Fibroblast of pulmonary artery (primary cell): ENCODE data around the gene DNTTIP2.
"Not testable (repeated sequence)": the region's sequence is repeated elsewhere in the genome, so short reads cannot be mapped to it uniquely, and the experiment has no call there.

Experiments used
- DNase-seq: peaks from one replicate; pipeline ENCODE4 v3.0.0-alpha.2; 2010; ENCODE audit warnings: low read depth
- H3K4me3 ChIP-seq: replicated peaks from 2 replicates; pipeline ENCODE4 v1.5.1; 2011; ENCODE audit warnings: low read depth, mild to moderate bottlenecking, control low read depth, low read length, moderate library complexity
- CTCF ChIP-seq: IDR thresholded peaks from 2 replicates; pipeline ENCODE4 v1.5.1; 2011; ENCODE audit warnings: mild to moderate bottlenecking, control low read depth, low read length, inconsistent platforms; ENCODE audit errors: missing control alignments

Gene DNTTIP2

GRCh38 chr1:93878889-93879586 is at the start of gene DNTTIP2:
Gene DNTTIP2 (minus strand): TSS chr1:93879206. CDS start chr1:93879148, 58 bp downstream.
- TF ChIP-seq CTCF: no peak
- peak within 1 kb of the TSS; percentile 93 for H3K4me3 ChIP-seq
- peak; percentile 92 for DNase-seq

GRCh38 chr1:93925206-93925605 is 46.2 kb upstream of the DNTTIP2 start:
- no peak overlapping the region for H3K4me3 ChIP-seq
- no peak for DNase-seq
- no peak for TF ChIP-seq CTCF

GRCh38 chr1:93919780-93920179 is 40.8 kb upstream of the DNTTIP2 start:
- TF ChIP-seq CTCF: no peak
- H3K4me3 ChIP-seq: no peak overlapping the region
- no peak for DNase-seq

GRCh38 chr1:93917302-93917701 is 38.3 kb upstream of the DNTTIP2 start:
- no peak overlapping the region for H3K4me3 ChIP-seq
- DNase-seq: no peak
- TF ChIP-seq CTCF: no peak

- not testable (repeated sequence) for DNase-seq, H3K4me3 ChIP-seq
These were observed 31.9 kb upstream of the DNTTIP2 start for GRCh38 chr1:93910880-93911279.

- TF ChIP-seq CTCF: no peak
- H3K4me3 ChIP-seq: no peak overlapping the region
- no peak for DNase-seq
These were observed 31.3 kb upstream of the DNTTIP2 start for GRCh38 chr1:93910305-93910704.

GRCh38 chr1:93909146-93910050 is 30.4 kb upstream of the DNTTIP2 start, which contains the start of gene GCLM:
Gene GCLM (minus strand): TSS chr1:93909430. CDS start chr1:93909163, 267 bp downstream.
- DNase-seq: peak; percentile 96
- peak within 1 kb of the TSS; percentile 93 for H3K4me3 ChIP-seq
- peak; percentile 55 for TF ChIP-seq CTCF
